Measurements from ENCODE around the gene DKC1. TPM values are rescaled to one million over a fixed set of nuclear protein-coding genes. Genes with fewer than 3 reads are reported as not detected.

The DKC1 gene
- total and polyA plus RNA-seq, 3 donors from 2014 or later = 58.8 to 93.1 (median 66.4) TPM

GRCh38 chrX:154718616-154719015 is 44.0 kb upstream of the DKC1 start:
- no peak overlapping the region for H3K27ac ChIP-seq
- no peak for DNase-seq
- 68 to 82% methylated on average over 1 of the region's 1 CpG for WGBS, 2 donors
- H3K27me3 ChIP-seq = no peaks in the 10 kb centered on the region
- TF ChIP-seq CTCF (IDR thresholded peaks at IDR 0.05) (no peak), POLR2A (IDR thresholded peaks at IDR 0.05) (no peak)
- no peaks in the 10 kb centered on the region for H3K36me3 ChIP-seq (ENCODE audit: low read depth, missing control alignments)
- no peaks in the 10 kb centered on the region for H3K4me1 ChIP-seq
- intact Hi-C loops (cut with DNase I; ENCODE audit: low total_unique reads) = no loop called here
- no peak overlapping the region for H3K4me3 ChIP-seq
- no peaks in the 10 kb centered on the region for H3K9me3 ChIP-seq

- no peak overlapping the region for H3K27ac ChIP-seq
- no peak overlapping the region for H3K4me3 ChIP-seq
- no peaks in the 10 kb centered on the region for H3K27me3 ChIP-seq
- H3K36me3 ChIP-seq (ENCODE audit: low read depth, missing control alignments) = no peaks in the 10 kb centered on the region
- TF ChIP-seq CTCF (IDR thresholded peaks at IDR 0.05) (no peak), POLR2A (IDR thresholded peaks at IDR 0.05) (no peak)
- intact Hi-C loops (cut with DNase I; ENCODE audit: low total_unique reads) = no loop called here
- H3K4me1 ChIP-seq = no peaks in the 10 kb centered on the region
- no peak for DNase-seq
- WGBS, 2 donors = 77 to 91% methylated on average over 4 to 6 of the region's 6 CpGs
- H3K9me3 ChIP-seq = no peaks in the 10 kb centered on the region
Observed at GRCh38 chrX:154719132-154719675, 43.5 kb upstream of the DKC1 start.

GRCh38 chrX:154720067-154720466 is 42.6 kb upstream of the DKC1 start:
- H3K4me1 ChIP-seq = no peaks in the 10 kb centered on the region
- H3K27me3 ChIP-seq = no peaks in the 10 kb centered on the region
- no peak for DNase-seq
- no peaks in the 10 kb centered on the region for H3K9me3 ChIP-seq
- no peak overlapping the region for H3K4me3 ChIP-seq
- no peak overlapping the region for H3K27ac ChIP-seq
- WGBS, 2 donors = 61 to 78% methylated on average over 2 to 4 of the region's 4 CpGs
- no peaks in the 10 kb centered on the region for H3K36me3 ChIP-seq (ENCODE audit: low read depth, missing control alignments)
- intact Hi-C loops (cut with DNase I; ENCODE audit: low total_unique reads) = no loop called here
- no peak for TF ChIP-seq CTCF (IDR thresholded peaks at IDR 0.05)
- no peak for TF ChIP-seq POLR2A (IDR thresholded peaks at IDR 0.05)

- Histone ChIP-seq H3K9me3 (no peaks in the 10 kb centered on the region), H3K4me1 (no peaks in the 10 kb centered on the region), H3K27ac (no peak overlapping the region), H3K36me3 (ENCODE audit: low read depth, missing control alignments) (no peaks in the 10 kb centered on the region), H3K27me3 (no peaks in the 10 kb centered on the region), H3K4me3 (no peak overlapping the region)
- DNase-seq = no peak
- intact Hi-C loops (cut with DNase I; ENCODE audit: low total_unique reads) = no loop called here
- TF ChIP-seq CTCF (IDR thresholded peaks at IDR 0.05) = no peak
- TF ChIP-seq POLR2A (IDR thresholded peaks at IDR 0.05) = no peak
- 94 to 98% methylated on average over 3 of the region's 3 CpGs for WGBS, 2 donors
Observed at GRCh38 chrX:154721155-154721554, 41.5 kb upstream of the DKC1 start.

GRCh38 chrX:154724993-154725756 is 37.5 kb upstream of the DKC1 start:
- WGBS, 2 donors = 62 to 65% methylated on average over 2 of the region's 2 CpGs
- Histone ChIP-seq H3K27me3 (no peaks in the 10 kb centered on the region), H3K4me1 (peaks cover 5% of the 10 kb centered on the region), H3K36me3 (ENCODE audit: low read depth, missing control alignments) (no peaks in the 10 kb centered on the region), H3K27ac (no peak overlapping the region), H3K4me3 (no peak overlapping the region), H3K9me3 (no peaks in the 10 kb centered on the region)
- intact Hi-C loops (cut with DNase I; ENCODE audit: low total_unique reads) = no loop called here
- no peak for TF ChIP-seq CTCF (IDR thresholded peaks at IDR 0.05)
- no peak for TF ChIP-seq POLR2A (IDR thresholded peaks at IDR 0.05)
- DNase-seq = no peak

Measured in testis (tissue), 3 donors.